CD14-positive monocyte (primary cell): ENCODE measurements around the gene LSM10. TPM values are rescaled to one million over a fixed set of nuclear protein-coding genes. Genes with fewer than 3 reads are reported as not detected.
A peak's percentile ranks its signal among the peaks of the same experiment; 100 is the strongest.

Source experiments
- DNase-seq, 3 donors: peaks; one replicate each; pipeline ENCODE4 v3.0.0-alpha.2; 2011 to 2022
- H2AFZ ChIP-seq: 2 replicates; pipeline ENCODE4 v1.6.0; 2012; ENCODE audit warnings: mild to moderate bottlenecking, low read depth, low read length, inconsistent platforms; ENCODE audit not compliant: insufficient read depth, poor library complexity, severe bottlenecking
- H3K27ac ChIP-seq, 2 donors: 1 replicate in 1 of 2; 2 replicates in 1 of 2; pipeline ENCODE4 v1.5.1; 2012 to 2013; ENCODE audit warnings: low read length in 2 of 2, control low read depth in 1 of 2, inconsistent platforms in 1 of 2, low read depth in 1 of 2, mild to moderate bottlenecking in 1 of 2
- H3K27me3 ChIP-seq, 2 donors: one replicate each; pipeline versions ENCODE4 v1.6.0 to v1.6.1; 2011 to 2013; ENCODE audit warnings: low read length in 2 of 2; ENCODE audit not compliant: control insufficient read depth in 2 of 2, insufficient read depth in 2 of 2
- H3K36me3 ChIP-seq, 2 donors: replicated peaks in 1 of 2; 1 replicate in 1 of 2; 2 replicates in 1 of 2; pipeline versions ENCODE4 v1.5.1 to v1.6.1; 2012 to 2013; ENCODE audit warnings: low read length in 2 of 2, control low read depth in 1 of 2, inconsistent platforms in 1 of 2, mild to moderate bottlenecking in 1 of 2; ENCODE audit not compliant: insufficient read depth in 2 of 2, control insufficient read depth in 1 of 2
- H3K4me1 ChIP-seq, 2 donors: 1 replicate in 1 of 2; 2 replicates in 1 of 2; pipeline versions ENCODE4 v1.5.1 to v1.6.1; 2012 to 2013; ENCODE audit warnings: low read length in 2 of 2, control low read depth in 1 of 2, inconsistent platforms in 1 of 2, mild to moderate bottlenecking in 1 of 2, moderate library complexity in 1 of 2; ENCODE audit not compliant: insufficient read depth in 2 of 2, control insufficient read depth in 1 of 2
- H3K4me2 ChIP-seq: replicated peaks from 2 replicates; pipeline ENCODE3; 2012; ENCODE audit warnings: low read length, moderate library complexity, mild to moderate bottlenecking; ENCODE audit not compliant: poor library complexity, severe bottlenecking; ENCODE audit errors: extremely low read depth
- H3K4me3 ChIP-seq, 3 experiments: fragments of 200-600 bp in 1 of 3; sonication (generic) in 1 of 3; replicated peaks in 1 of 3; 1 replicate in 2 of 3; 2 replicates in 1 of 3; pipeline ENCODE4 v1.5.1; 2011 to 2013; ENCODE audit warnings: low read length in 3 of 3, mild to moderate bottlenecking in 3 of 3, control low read depth in 2 of 3, low read depth in 2 of 3, inconsistent platforms in 1 of 3, moderate library complexity in 1 of 3
- H3K79me2 ChIP-seq: 2 replicates; pipeline ENCODE4 v1.6.0; 2012; ENCODE audit warnings: mild to moderate bottlenecking, control low read depth, inconsistent platforms, low read length, moderate library complexity; ENCODE audit not compliant: insufficient read depth
- H3K9ac ChIP-seq: 2 replicates; pipeline ENCODE4 v1.6.0; 2017; ENCODE audit warnings: low read length, mild to moderate bottlenecking; ENCODE audit not compliant: insufficient read depth, poor library complexity, severe bottlenecking
- H3K9me3 ChIP-seq, 2 donors: replicated peaks in 1 of 2; 1 replicate in 1 of 2; 2 replicates in 1 of 2; pipeline versions ENCODE4 v1.5.1 to v1.6.1; 2012 to 2013; ENCODE audit warnings: low read length in 2 of 2, control low read depth in 1 of 2; ENCODE audit not compliant: control insufficient read depth in 1 of 2, insufficient read depth in 1 of 2
- H4K20me1 ChIP-seq: 2 replicates; pipeline ENCODE4 v1.6.0; 2012; ENCODE audit warnings: mild to moderate bottlenecking, low read length, control low read depth, moderate library complexity; ENCODE audit not compliant: insufficient read depth
- H3K27ac Mint-ChIP-seq, 7 donors: one replicate each; pipeline ENCODE4 v1.8.0; 2020; ENCODE audit warnings: mild to moderate bottlenecking in 7 of 7, mixed read lengths in 7 of 7, moderate library complexity in 6 of 7, inconsistent platforms in 2 of 7
- H3K27me3 Mint-ChIP-seq, 3 donors: one replicate each; pipeline ENCODE4 v1.8.0; 2021 to 2022; ENCODE audit warnings: low read depth in 3 of 3, mild to moderate bottlenecking in 3 of 3, mixed read lengths in 3 of 3, moderate library complexity in 3 of 3, inconsistent platforms in 1 of 3
- H3K36me3 Mint-ChIP-seq, 2 donors: one replicate each; pipeline ENCODE4 v1.8.0; 2020; ENCODE audit warnings: mixed read lengths in 2 of 2, inconsistent platforms in 1 of 2, mild to moderate bottlenecking in 1 of 2
- H3K4me1 Mint-ChIP-seq: one replicate; pipeline ENCODE4 v1.8.0; 2020; ENCODE audit warnings: mild to moderate bottlenecking, mixed read lengths
- H3K4me3 Mint-ChIP-seq, 2 donors: one replicate each; pipeline ENCODE4 v1.8.0; 2020; ENCODE audit warnings: mild to moderate bottlenecking in 2 of 2, mixed read lengths in 2 of 2, moderate library complexity in 1 of 2
- H3K9me3 Mint-ChIP-seq, 7 donors: one replicate each; pipeline ENCODE4 v1.8.0; 2020 to 2022; ENCODE audit warnings: mixed read lengths in 7 of 7, mild to moderate bottlenecking in 6 of 7, moderate library complexity in 6 of 7, inconsistent platforms in 2 of 7
- CTCF ChIP-seq: fragments of 200-600 bp; IDR thresholded peaks from one replicate; pipeline ENCODE4 v1.8.0; 2022; ENCODE audit warnings: antibody characterized with exemption, mild to moderate bottlenecking
- WGBS: methylation state at CpG from one replicate; pipeline ENCODE4 v1.1.5; 2013; ENCODE audit warnings: missing lambda C conversion rate; ENCODE audit not compliant: insufficient coverage; 5-methylcytosine and 5-hydroxymethylcytosine counted together
- intact Hi-C, 2 donors: fragments of 100-400 bp; cut with micrococcal nuclease; formaldehyde crosslinking; loops; one replicate each; pipeline versions ENCODE4 v1.15.0 to v1.15.1; 2023
- polyA plus RNA-seq, 3 donors: library from polyadenylated mRNA; depleted of rRNA in 1 of 3; unstranded in 2 of 3; stranded (reverse) in 1 of 3; fragments of 300-500 nt in 2 of 3; fragments of >200 nt in 1 of 3; fragmentation: Illumina TruSeq in 2 of 3; gene quantifications; 1 replicate in 2 of 3; 2 replicates in 1 of 3; pipeline ENCODE4 v1.2.3, GENCODE V29; 2012 to 2021

LSM10 gene
- polyA plus RNA-seq, 3 donors, result 91.4 to 234 (median 224) TPM

GRCh38 chr1:36446746-36447145, 49.0 kb upstream of the LSM10 start:
- H3K36me3 Mint-ChIP-seq, result no peaks in the 10 kb centered on the region
- H3K4me3 Mint-ChIP-seq, result peak overlapping the region; percentile 48 to 76
- H3K4me3 ChIP-seq, result peak overlapping the region in 2 of 3 experiments; percentile 20 to 64
- peak overlapping the region in 1 of 2 donors; percentile 67 for H3K27ac ChIP-seq
- DNase-seq, result peak in 2 of 3 donors; percentile 30 to 39
- no peaks in the 10 kb centered on the region for H3K27me3 ChIP-seq
- H3K27me3 Mint-ChIP-seq, result peaks cover 0 to 8% (median 1%) of the 10 kb centered on the region in 3 donors
- H3K27ac Mint-ChIP-seq, result peak overlapping the region; percentile 65 to 85 (median 75)
- H3K36me3 ChIP-seq, result no peaks in the 10 kb centered on the region
- H2AFZ ChIP-seq, result peak overlapping the region; percentile 59
- H3K9me3 Mint-ChIP-seq, result no peaks in the 10 kb centered on the region
- H3K4me2 ChIP-seq, result peak overlapping the region; percentile 66
- H3K9me3 ChIP-seq, result no peaks in the 10 kb centered on the region
- no peaks in the 10 kb centered on the region for H3K79me2 ChIP-seq
- peaks cover 32% of the 10 kb centered on the region for H3K4me1 Mint-ChIP-seq
- no peaks in the 10 kb centered on the region for H4K20me1 ChIP-seq
- no peak for TF ChIP-seq CTCF
- H3K9ac ChIP-seq, result no peak overlapping the region
- intact Hi-C loops, result no loop called here
- H3K4me1 ChIP-seq, result peaks cover 28 to 36% of the 10 kb centered on the region in 2 donors
- whole genome bisulfite sequencing, result no CpG with 5 or more reads among the region's 5 CpGs

GRCh38 chr1:36446271-36446670, 48.6 kb upstream of the LSM10 start:
- H3K4me3 ChIP-seq, result peak overlapping the region in 2 of 3 experiments; percentile 20 to 64

More at GRCh38 chr1:36446271-36446670, 48.6 kb upstream of the LSM10 start:
- WGBS, result no CpG with 5 or more reads among the region's 8 CpGs
- Histone ChIP-seq H3K27ac (peak overlapping the region in 1 of 2 donors; percentile 67), H3K9me3 (no peaks in the 10 kb centered on the region), H3K4me1 (peaks cover 25 to 31% of the 10 kb centered on the region in 2 donors), H3K4me2 (peak overlapping the region; percentile 66), H3K79me2 (no peaks in the 10 kb centered on the region), H4K20me1 (no peaks in the 10 kb centered on the region), H3K27me3 (no peaks in the 10 kb centered on the region), H2AFZ (peak overlapping the region; percentile 59), H3K9ac (no peak overlapping the region), H3K36me3 (no peaks in the 10 kb centered on the region)
- peak; percentile 76 for TF ChIP-seq CTCF
- intact Hi-C loops, result no loop called here
- Mint-ChIP-seq H3K27me3 (peaks cover 0 to 6% (median 1%) of the 10 kb centered on the region in 3 donors), H3K9me3 (no peaks in the 10 kb centered on the region), H3K27ac (peak overlapping the region in 6 of 7 donors; percentile 65 to 85 (median 76)), H3K4me3 (peak overlapping the region; percentile 48 to 76), H3K4me1 (peaks cover 27% of the 10 kb centered on the region), H3K36me3 (no peaks in the 10 kb centered on the region)
- DNase-seq, result peak; percentile 33 to 68 (median 58)
